Measurements from ENCODE around the gene LRRC41. TPM values are rescaled to one million over a fixed set of nuclear protein-coding genes. Genes with fewer than 3 reads are reported as not detected.
A peak's percentile ranks its signal among the peaks of the same experiment; 100 is the strongest.
"Not testable (repeated sequence)": the region's sequence is repeated elsewhere in the genome, so short reads cannot be mapped to it uniquely, and the experiment has no call there.

Gene LRRC41
- total RNA-seq, 3 donors from 2014 or later (not counting 1 experiment from before 2014, with no cell fraction given) = 35.0 to 43.9 (median 35.8) TPM

DNA sequence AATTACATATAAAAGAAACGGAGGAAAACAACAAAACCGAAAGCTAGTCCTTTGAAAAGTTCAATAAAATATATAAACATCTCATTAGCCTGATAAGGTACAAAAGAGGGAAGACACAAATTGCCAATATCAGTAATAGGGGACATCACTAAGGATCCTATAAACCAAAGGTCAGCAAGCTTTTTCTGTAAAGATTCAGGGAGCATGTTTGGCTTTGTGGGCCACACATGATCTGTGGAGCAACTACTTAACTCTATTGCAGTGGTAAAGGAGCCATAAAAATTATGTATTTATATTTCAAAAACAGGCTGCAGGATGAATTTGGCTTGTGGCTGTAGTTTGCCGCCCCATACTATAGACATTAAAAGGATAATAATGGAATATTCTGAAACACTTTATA is 31.7 kb upstream of the LRRC41 start:
- Histone ChIP-seq H3K9me3 (ENCODE audit: control insufficient read depth, insufficient read depth, low read length) (no peaks in the 10 kb centered on the region), H3K27ac (ENCODE audit: low read length) (no peak overlapping the region), H3K27me3 (ENCODE audit: control insufficient read depth, insufficient read depth, low read length) (no peaks in the 10 kb centered on the region), H3K4me3 (ENCODE audit: low read length) (no peak overlapping the region), H3K36me3 (ENCODE audit: control insufficient read depth, insufficient read depth, low read length) (no peaks in the 10 kb centered on the region), H3K4me1 (ENCODE audit: control insufficient read depth, insufficient read depth, low read length) (peaks cover 6% of the 10 kb centered on the region)
- ATAC-seq = no peak
- H3K27me3 Mint-ChIP-seq (ENCODE audit: low read depth in 2 of 2) = no peaks in the 10 kb centered on the region
- no peak overlapping the region for H3K27ac Mint-ChIP-seq
- no peak overlapping the region for H3K4me3 Mint-ChIP-seq
- WGBS (ENCODE audit: insufficient coverage) = no CpG with 5 or more reads among the region's 3 CpGs
- H3K9me3 Mint-ChIP-seq = no peaks in the 10 kb centered on the region
- peaks cover 0 to 6% of the 10 kb centered on the region in 2 donors for H3K4me1 Mint-ChIP-seq
- DNase-seq = no peak
- H3K36me3 Mint-ChIP-seq = no peaks in the 10 kb centered on the region
- intact Hi-C loops (cut with micrococcal nuclease) = no loop called here
- TF ChIP-seq, protein P1, sequence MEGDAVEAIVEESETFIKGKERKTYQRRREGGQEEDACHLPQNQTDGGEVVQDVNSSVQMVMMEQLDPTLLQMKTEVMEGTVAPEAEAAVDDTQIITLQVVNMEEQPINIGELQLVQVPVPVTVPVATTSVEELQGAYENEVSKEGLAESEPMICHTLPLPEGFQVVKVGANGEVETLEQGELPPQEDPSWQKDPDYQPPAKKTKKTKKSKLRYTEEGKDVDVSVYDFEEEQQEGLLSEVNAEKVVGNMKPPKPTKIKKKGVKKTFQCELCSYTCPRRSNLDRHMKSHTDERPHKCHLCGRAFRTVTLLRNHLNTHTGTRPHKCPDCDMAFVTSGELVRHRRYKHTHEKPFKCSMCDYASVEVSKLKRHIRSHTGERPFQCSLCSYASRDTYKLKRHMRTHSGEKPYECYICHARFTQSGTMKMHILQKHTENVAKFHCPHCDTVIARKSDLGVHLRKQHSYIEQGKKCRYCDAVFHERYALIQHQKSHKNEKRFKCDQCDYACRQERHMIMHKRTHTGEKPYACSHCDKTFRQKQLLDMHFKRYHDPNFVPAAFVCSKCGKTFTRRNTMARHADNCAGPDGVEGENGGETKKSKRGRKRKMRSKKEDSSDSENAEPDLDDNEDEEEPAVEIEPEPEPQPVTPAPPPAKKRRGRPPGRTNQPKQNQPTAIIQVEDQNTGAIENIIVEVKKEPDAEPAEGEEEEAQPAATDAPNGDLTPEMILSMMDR (IDR thresholded peaks at IDR 0.05) = no peak

DNA sequence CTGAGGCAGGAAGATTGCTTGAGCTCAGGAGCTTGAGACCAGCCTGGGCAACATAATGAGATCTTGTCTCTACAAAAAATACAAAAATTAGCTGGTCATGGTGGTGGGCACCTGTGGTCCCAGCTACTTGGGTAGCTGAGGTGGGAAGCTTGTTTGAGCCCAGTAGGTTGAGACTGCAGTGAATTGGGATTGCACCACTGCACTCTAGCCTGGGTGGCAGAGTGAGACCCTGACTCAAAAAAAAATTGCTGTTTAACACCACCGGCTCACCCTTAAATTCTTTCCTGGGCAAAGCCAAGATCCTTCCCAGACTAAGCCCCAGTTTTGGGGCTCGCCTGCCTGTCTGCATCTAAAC is 30.6 kb upstream of the LRRC41 start:
- DNase-seq = no peak
- TF ChIP-seq, protein P1 (IDR thresholded peaks at IDR 0.05) = no peak
- H3K36me3 ChIP-seq (ENCODE audit: control insufficient read depth, insufficient read depth, low read length) = no peaks in the 10 kb centered on the region
- no peak for ATAC-seq
- Mint-ChIP-seq H3K27me3 (ENCODE audit: low read depth in 2 of 2) (no peaks in the 10 kb centered on the region), H3K36me3 (no peaks in the 10 kb centered on the region), H3K4me3 (no peak overlapping the region), H3K9me3 (no peaks in the 10 kb centered on the region), H3K27ac (no peak overlapping the region), H3K4me1 (no peaks in the 10 kb centered on the region)
- no peaks in the 10 kb centered on the region for H3K27me3 ChIP-seq (ENCODE audit: control insufficient read depth, insufficient read depth, low read length)
- WGBS (ENCODE audit: insufficient coverage) = 84% methylated on average over 2 of the region's 2 CpGs
- intact Hi-C loops (cut with micrococcal nuclease) = no loop called here
- no peak overlapping the region for H3K27ac ChIP-seq (ENCODE audit: low read length)
- no peaks in the 10 kb centered on the region for H3K4me1 ChIP-seq (ENCODE audit: control insufficient read depth, insufficient read depth, low read length)
- H3K4me3 ChIP-seq (ENCODE audit: low read length) = no peak overlapping the region
- no peaks in the 10 kb centered on the region for H3K9me3 ChIP-seq (ENCODE audit: control insufficient read depth, insufficient read depth, low read length)

DNA sequence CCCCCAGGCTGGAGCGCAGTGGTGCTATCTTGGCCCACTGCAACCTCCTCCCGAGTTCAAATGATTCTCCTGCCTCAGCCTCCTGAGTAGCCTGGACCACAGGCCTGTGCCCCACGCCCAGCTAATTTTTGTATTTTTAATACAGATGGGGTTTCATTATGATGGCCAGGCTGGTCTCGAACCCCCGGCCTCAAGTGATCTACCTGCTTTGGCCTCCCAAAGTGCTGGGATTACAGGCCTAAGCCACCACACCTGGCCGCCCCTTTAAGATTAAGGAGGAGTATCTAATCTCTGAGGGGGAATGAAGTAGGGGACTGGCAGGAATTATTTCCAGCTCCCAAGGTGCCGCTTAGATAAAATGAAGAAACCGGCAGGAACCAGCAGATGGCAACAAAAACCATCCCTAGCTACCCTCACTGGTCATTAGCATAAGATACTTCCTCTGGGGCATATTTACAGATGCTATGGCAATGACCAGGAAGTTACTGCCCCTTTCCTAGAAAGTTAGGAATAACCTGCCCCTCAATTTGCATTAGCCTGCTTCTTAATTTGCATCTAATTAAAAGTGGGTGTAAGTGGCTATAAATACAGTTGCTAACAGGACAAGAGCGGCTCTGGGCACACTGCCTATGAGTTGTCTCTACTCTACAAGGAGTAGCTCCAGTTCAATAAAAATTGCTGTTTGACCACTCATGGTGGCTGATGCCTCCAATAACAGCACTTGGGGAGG is 30.0 kb upstream of the LRRC41 start:
- Mint-ChIP-seq H3K4me3 (no peak overlapping the region), H3K27me3 (ENCODE audit: low read depth in 2 of 2) (no peaks in the 10 kb centered on the region), H3K9me3 (no peaks in the 10 kb centered on the region), H3K27ac (no peak overlapping the region), H3K36me3 (no peaks in the 10 kb centered on the region), H3K4me1 (no peaks in the 10 kb centered on the region)
- Histone ChIP-seq H3K4me1 (ENCODE audit: control insufficient read depth, insufficient read depth, low read length) (no peaks in the 10 kb centered on the region), H3K9me3 (ENCODE audit: control insufficient read depth, insufficient read depth, low read length) (no peaks in the 10 kb centered on the region), H3K27ac (ENCODE audit: low read length) (no peak overlapping the region), H3K4me3 (ENCODE audit: low read length) (no peak overlapping the region), H3K36me3 (ENCODE audit: control insufficient read depth, insufficient read depth, low read length) (no peaks in the 10 kb centered on the region), H3K27me3 (ENCODE audit: control insufficient read depth, insufficient read depth, low read length) (no peaks in the 10 kb centered on the region)
- ATAC-seq (no peak), DNase-seq (no peak)
- 76% methylated on average over 9 of the region's 9 CpGs for WGBS (ENCODE audit: insufficient coverage)
- intact Hi-C loops (cut with micrococcal nuclease) = no loop called here
- TF ChIP-seq, protein P1 (IDR thresholded peaks at IDR 0.05) = no peak

DNA sequence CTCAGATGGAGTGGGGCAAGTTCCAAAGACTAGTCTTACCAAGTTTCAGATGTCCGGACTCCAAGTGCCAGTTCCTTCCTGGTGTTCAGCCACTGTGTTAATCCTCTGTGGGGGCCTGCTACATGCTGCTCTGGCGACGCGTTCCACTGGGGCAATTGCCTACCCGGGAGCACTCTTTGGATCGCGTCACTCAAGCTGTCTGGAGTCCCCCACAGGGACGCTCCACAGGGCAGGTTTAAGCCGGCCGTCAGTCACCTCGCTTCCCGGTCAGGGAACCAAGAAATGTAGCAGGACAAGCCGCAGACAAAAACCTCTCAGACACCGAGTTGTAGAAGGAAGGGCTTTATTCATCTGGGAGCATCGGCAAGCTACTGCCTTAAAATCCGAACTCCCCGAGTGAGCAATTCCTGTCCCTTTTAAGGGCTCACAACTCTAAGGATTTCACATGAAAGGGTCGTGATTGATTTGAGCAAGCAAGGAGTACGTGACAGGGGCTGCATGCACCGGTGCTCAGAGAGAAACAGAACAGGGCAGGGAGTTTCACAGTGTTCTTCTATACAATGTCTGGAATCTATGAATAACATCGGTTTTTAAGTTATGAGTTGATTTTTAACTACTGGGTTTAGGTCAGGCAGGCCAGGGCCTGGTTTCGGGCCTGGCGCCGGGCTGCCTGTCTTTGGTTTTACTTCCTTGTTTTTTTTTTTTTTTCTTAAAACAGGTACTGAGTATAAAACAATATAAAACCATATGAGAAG is 28.5 kb upstream of the LRRC41 start:
- H3K36me3 Mint-ChIP-seq; H3K27me3 ChIP-seq (ENCODE audit: control insufficient read depth, insufficient read depth, low read length); intact Hi-C loops (cut with micrococcal nuclease); H3K9me3 ChIP-seq (ENCODE audit: control insufficient read depth, insufficient read depth, low read length); H3K4me3 ChIP-seq (ENCODE audit: low read length); H3K27ac Mint-ChIP-seq; DNase-seq; ATAC-seq; H3K9me3 Mint-ChIP-seq; H3K4me1 Mint-ChIP-seq; H3K27me3 Mint-ChIP-seq (ENCODE audit: low read depth in 2 of 2); H3K36me3 ChIP-seq (ENCODE audit: control insufficient read depth, insufficient read depth, low read length); H3K4me3 Mint-ChIP-seq; H3K4me1 ChIP-seq (ENCODE audit: control insufficient read depth, insufficient read depth, low read length): not testable (repeated sequence)
- peak overlapping the region; percentile 29 for H3K27ac ChIP-seq (ENCODE audit: low read length)
- WGBS (ENCODE audit: insufficient coverage) = 87% methylated on average over 20 of the region's 24 CpGs

DNA sequence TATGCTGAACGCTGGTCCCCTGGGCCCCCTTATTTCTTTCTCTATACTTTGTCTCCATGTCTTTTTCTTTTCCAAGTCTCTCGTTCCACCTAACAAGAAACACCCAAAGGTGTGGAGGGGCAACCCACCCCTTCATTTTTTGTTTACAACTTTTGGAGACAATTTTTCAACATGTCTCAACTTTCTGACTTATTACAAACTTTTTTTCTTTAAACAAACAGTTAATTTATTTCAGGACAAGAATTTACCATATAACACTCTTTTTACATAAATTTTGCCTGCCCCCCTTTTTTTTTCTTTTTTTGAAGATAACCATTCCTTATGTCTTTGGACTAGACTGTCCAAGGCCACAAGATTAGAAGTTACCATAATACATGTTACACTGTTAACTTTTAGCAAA is 27.0 kb upstream of the LRRC41 start:
- ATAC-seq; H3K27me3 ChIP-seq (ENCODE audit: control insufficient read depth, insufficient read depth, low read length); H3K27ac Mint-ChIP-seq; DNase-seq; H3K27me3 Mint-ChIP-seq (ENCODE audit: low read depth in 2 of 2); intact Hi-C loops (cut with micrococcal nuclease); H3K4me3 Mint-ChIP-seq; H3K4me3 ChIP-seq (ENCODE audit: low read length); H3K36me3 ChIP-seq (ENCODE audit: control insufficient read depth, insufficient read depth, low read length); H3K9me3 Mint-ChIP-seq; H3K36me3 Mint-ChIP-seq; H3K27ac ChIP-seq (ENCODE audit: low read length); H3K9me3 ChIP-seq (ENCODE audit: control insufficient read depth, insufficient read depth, low read length); H3K4me1 ChIP-seq (ENCODE audit: control insufficient read depth, insufficient read depth, low read length); H3K4me1 Mint-ChIP-seq: not testable (repeated sequence)
- WGBS (ENCODE audit: insufficient coverage) = 86% methylated on average over 2 of the region's 2 CpGs

DNA sequence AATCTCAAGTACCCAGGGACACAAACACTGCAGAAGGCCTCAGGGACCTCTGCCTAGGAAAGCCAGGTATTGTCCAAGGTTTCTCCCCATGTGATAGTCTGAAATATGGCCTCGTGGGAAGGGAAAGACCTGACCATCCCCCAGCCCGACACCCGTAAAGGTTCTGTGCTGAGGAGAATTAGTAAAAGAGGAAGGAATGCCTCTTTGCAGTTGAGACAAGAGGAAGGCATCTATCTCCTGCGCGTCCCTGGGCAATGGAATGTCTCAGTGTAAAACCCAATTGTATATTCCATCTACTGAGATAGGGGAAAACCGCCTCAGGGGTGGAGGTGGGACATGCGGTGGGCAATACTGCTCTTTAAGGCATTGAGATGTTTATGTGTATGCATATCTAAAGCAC is 26.4 kb upstream of the LRRC41 start:
- H3K27ac ChIP-seq (ENCODE audit: low read length); DNase-seq; H3K4me3 ChIP-seq (ENCODE audit: low read length); H3K27me3 ChIP-seq (ENCODE audit: control insufficient read depth, insufficient read depth, low read length); H3K36me3 ChIP-seq (ENCODE audit: control insufficient read depth, insufficient read depth, low read length); H3K4me1 Mint-ChIP-seq; H3K9me3 Mint-ChIP-seq; H3K9me3 ChIP-seq (ENCODE audit: control insufficient read depth, insufficient read depth, low read length); H3K4me3 Mint-ChIP-seq; ATAC-seq; H3K27me3 Mint-ChIP-seq (ENCODE audit: low read depth in 2 of 2); H3K27ac Mint-ChIP-seq; H3K36me3 Mint-ChIP-seq; intact Hi-C loops (cut with micrococcal nuclease); H3K4me1 ChIP-seq (ENCODE audit: control insufficient read depth, insufficient read depth, low read length): not testable (repeated sequence)
- 69% methylated on average over 4 of the region's 7 CpGs for WGBS (ENCODE audit: insufficient coverage)
